IPS-20b (cell line): ENCODE measurements around the gene PRPF31.

Experiments
- H3K27ac ChIP-seq: one replicate; pipeline ENCODE4 v1.5.1; 2013; ENCODE audit warnings: low read length
- H3K27me3 ChIP-seq: 2 replicates; pipeline ENCODE4 v1.6.1; 2013; ENCODE audit warnings: mild to moderate bottlenecking, low read length, inconsistent platforms; ENCODE audit not compliant: insufficient read depth
- H3K36me3 ChIP-seq: 2 replicates; pipeline ENCODE4 v1.6.1; 2013; ENCODE audit warnings: low read depth, mild to moderate bottlenecking, inconsistent platforms, low read length, moderate library complexity; ENCODE audit not compliant: insufficient read depth
- H3K4me1 ChIP-seq: 2 replicates; pipeline ENCODE4 v1.6.1; 2013; ENCODE audit warnings: mild to moderate bottlenecking, control low read depth, inconsistent platforms, low read length, moderate library complexity; ENCODE audit not compliant: insufficient read depth
- H3K4me3 ChIP-seq: 2 replicates; pipeline ENCODE4 v1.5.1; 2013; ENCODE audit warnings: mild to moderate bottlenecking, low read length, inconsistent platforms
- H3K9ac ChIP-seq: 2 replicates; pipeline ENCODE4 v1.6.1; 2013; ENCODE audit warnings: low read depth, mild to moderate bottlenecking, inconsistent platforms, low read length, moderate library complexity
- H3K9me3 ChIP-seq: 2 replicates; pipeline ENCODE4 v1.6.1; 2013; ENCODE audit warnings: mild to moderate bottlenecking, low read depth, low read length, inconsistent platforms; ENCODE audit not compliant: insufficient read depth

The PRPF31 gene

DNA sequence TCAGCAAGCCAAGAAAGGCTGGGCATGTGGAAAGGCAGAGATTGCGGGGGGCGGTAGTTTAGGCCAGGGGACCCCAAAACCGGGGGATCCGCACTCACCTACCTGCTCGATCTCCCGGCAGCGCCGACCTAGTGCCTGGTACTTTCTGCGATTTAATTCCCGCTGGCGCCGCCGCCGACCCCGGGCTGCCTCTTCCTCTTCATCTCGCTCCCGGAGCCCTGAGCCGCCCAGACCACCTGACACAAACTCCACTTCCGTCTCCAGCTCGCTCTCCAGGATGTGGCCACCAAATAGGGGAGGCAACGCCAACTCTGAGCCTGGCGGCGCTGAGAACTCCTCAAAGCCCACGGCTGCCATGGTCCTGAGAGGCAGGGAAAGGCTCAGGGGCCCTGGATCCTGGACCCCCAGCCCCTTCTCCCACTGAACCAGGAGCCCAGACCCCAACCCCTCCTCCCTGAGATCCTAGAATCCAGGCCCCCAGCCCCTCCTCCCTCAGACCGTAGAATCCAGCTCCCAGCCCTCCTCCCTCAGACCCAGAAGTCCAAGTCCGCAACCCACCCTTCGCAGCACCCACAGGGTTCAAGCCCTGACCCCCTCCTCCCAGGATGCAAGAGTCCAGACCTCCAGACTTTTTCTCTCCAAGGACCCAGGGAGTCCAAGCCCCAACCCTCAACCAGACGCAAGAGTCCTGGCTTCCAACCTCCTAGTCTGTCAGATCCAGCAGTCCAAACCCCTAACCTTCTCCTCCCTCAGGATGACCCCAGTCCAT, 1.0 kb upstream of the PRPF31 start:
- no peaks in the 10 kb centered on the region for H3K27me3 ChIP-seq
- peak overlapping the region; percentile 90 for H3K9ac ChIP-seq
- H3K27ac ChIP-seq, result peak overlapping the region; percentile 81
- H3K4me1 ChIP-seq, result no peaks in the 10 kb centered on the region
- peak overlapping the region; percentile 86 for H3K4me3 ChIP-seq
- H3K9me3 ChIP-seq, result no peaks in the 10 kb centered on the region
- H3K36me3 ChIP-seq, result peaks cover 51% of the 10 kb centered on the region

DNA sequence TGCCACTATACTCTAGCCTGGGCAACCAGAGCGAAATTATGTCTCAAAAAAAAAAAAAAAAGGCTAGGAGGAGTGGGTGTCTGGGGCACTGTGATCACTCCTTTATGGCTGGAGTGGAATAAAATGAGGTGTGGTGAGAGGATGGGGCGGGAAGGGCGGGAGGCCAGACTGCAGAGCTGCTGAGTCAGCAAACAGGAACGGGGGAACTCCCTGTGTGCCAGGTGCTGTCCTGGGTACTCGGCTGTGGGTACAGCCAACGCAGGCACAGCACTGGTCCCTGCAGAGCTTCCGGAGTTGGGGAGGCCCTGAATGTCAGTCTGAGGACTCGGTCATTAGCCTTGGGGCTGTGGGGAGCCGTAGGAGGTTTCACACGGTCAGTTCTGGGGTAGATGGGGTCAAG, 5.7 kb downstream of the PRPF31 start:
- Histone ChIP-seq H3K9me3 (no peaks in the 10 kb centered on the region), H3K4me3 (no peak overlapping the region), H3K27me3 (no peaks in the 10 kb centered on the region), H3K36me3 (peaks cover 77% of the 10 kb centered on the region), H3K27ac (no peak overlapping the region), H3K4me1 (no peaks in the 10 kb centered on the region), H3K9ac (no peak overlapping the region)

DNA sequence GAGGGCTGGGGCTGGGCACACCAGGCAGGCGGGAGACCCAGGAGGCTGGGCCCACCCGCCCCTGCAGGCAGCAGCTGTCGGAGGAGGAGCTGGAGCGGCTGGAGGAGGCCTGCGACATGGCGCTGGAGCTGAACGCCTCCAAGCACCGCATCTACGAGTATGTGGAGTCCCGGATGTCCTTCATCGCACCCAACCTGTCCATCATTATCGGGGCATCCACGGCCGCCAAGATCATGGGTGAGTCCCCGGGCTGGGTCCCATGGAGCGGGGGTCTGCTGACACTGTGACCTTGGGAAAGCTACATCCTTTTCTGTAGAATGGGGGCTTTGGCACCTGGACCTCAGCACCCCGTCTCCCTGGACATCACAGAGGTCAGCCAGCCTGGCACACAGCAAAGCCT, 8.1 kb downstream of the PRPF31 start:
- H3K9ac ChIP-seq, result no peak overlapping the region
- H3K27ac ChIP-seq, result no peak overlapping the region
- no peak overlapping the region for H3K4me3 ChIP-seq
- no peaks in the 10 kb centered on the region for H3K27me3 ChIP-seq
- no peaks in the 10 kb centered on the region for H3K4me1 ChIP-seq
- H3K9me3 ChIP-seq, result no peaks in the 10 kb centered on the region
- peaks cover 81% of the 10 kb centered on the region for H3K36me3 ChIP-seq

DNA sequence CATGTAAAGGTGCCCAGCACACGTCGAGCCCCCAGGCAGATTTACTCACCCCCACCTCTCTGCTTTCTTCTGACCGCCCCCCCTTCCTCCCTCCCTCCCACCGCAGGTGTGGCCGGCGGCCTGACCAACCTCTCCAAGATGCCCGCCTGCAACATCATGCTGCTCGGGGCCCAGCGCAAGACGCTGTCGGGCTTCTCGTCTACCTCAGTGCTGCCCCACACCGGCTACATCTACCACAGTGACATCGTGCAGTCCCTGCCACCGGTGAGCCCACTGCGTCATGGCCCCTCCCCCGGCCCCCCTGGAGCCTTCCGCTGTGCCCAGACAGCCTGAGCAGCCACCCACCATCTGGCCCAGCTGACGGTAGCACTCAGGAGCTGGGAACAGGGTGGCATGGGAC, 8.8 kb downstream of the PRPF31 start:
- peaks cover 83% of the 10 kb centered on the region for H3K36me3 ChIP-seq
- H3K9ac ChIP-seq, result no peak overlapping the region
- H3K27me3 ChIP-seq, result no peaks in the 10 kb centered on the region
- no peaks in the 10 kb centered on the region for H3K4me1 ChIP-seq
- no peaks in the 10 kb centered on the region for H3K9me3 ChIP-seq
- H3K27ac ChIP-seq, result no peak overlapping the region
- H3K4me3 ChIP-seq, result no peak overlapping the region

DNA sequence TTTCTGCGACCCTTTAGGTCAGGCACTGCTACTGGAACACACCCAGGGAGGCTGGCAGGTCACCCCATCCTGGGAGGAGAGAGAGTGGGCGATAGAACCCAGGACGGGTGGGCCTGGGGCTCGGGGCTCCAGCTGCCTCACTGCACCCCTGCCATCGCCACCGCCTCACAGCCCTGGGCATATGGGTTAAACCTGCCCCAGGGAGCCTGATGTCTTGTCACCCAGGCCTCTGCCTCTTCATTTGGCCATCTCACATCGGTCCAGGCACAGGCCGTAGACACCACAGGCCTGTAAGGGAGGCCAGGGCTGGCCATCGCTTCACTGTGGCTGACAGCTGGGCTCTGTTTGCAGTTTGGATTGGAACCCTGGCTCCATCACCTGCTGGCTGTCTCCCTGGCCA, 10.2 kb downstream of the PRPF31 start:
- Histone ChIP-seq H3K27ac (no peak overlapping the region), H3K36me3 (peaks cover 77% of the 10 kb centered on the region), H3K4me3 (no peak overlapping the region), H3K27me3 (no peaks in the 10 kb centered on the region), H3K9me3 (no peaks in the 10 kb centered on the region), H3K9ac (no peak overlapping the region), H3K4me1 (no peaks in the 10 kb centered on the region)

DNA sequence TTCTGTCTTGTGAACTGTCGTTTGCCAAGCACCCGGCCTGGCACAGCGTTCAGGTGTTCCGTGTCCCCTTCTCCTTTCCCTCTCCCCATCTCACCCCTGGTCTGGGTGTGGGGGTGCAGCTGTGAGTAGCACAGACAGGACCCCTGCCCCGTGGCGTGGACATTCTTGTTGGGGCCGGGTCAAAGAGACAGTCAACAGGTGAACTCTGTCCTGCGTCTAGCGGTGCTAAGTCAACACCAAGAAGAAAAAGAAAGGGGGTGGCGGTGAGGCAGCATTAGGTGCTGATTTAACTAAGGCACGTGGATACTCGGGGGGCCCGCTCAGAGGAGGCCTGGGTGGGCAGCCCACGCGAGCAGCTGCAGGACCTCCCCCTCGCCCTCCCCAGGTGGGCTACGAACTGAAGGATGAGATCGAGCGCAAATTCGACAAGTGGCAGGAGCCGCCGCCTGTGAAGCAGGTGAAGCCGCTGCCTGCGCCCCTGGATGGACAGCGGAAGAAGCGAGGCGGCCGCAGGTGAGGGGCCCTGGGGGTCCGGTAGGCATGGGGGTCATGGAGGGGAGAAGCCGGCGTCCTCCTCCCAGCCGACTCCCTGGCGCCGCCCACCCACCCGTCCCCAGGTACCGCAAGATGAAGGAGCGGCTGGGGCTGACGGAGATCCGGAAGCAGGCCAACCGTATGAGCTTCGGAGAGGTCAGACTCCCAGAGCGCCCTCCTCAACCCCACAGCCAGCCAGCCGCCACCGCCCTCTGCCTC, 12.3 kb downstream of the PRPF31 start:
- H3K9me3 ChIP-seq, result no peaks in the 10 kb centered on the region
- H3K9ac ChIP-seq, result no peak overlapping the region
- H3K4me3 ChIP-seq, result no peak overlapping the region
- no peaks in the 10 kb centered on the region for H3K4me1 ChIP-seq
- H3K27me3 ChIP-seq, result no peaks in the 10 kb centered on the region
- no peak overlapping the region for H3K27ac ChIP-seq
- H3K36me3 ChIP-seq, result peaks cover 72% of the 10 kb centered on the region

DNA sequence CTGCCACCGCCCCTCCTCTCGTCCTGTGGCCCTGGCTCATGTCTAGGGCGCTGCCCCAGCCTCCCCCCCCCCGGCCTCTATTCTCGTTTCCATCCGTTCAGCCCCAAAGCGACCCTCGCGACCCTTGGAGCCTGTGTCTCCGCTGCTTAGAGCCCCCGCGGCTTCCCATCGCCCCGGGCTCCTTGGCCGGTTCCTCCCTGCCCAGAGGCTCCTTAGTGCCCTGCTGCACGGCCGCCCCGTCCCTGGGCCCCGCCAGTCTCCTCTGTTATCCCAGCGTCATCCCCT, 12.8 kb downstream of the PRPF31 start:
- H3K9me3 ChIP-seq, result no peaks in the 10 kb centered on the region
- peaks cover 67% of the 10 kb centered on the region for H3K36me3 ChIP-seq

DNA sequence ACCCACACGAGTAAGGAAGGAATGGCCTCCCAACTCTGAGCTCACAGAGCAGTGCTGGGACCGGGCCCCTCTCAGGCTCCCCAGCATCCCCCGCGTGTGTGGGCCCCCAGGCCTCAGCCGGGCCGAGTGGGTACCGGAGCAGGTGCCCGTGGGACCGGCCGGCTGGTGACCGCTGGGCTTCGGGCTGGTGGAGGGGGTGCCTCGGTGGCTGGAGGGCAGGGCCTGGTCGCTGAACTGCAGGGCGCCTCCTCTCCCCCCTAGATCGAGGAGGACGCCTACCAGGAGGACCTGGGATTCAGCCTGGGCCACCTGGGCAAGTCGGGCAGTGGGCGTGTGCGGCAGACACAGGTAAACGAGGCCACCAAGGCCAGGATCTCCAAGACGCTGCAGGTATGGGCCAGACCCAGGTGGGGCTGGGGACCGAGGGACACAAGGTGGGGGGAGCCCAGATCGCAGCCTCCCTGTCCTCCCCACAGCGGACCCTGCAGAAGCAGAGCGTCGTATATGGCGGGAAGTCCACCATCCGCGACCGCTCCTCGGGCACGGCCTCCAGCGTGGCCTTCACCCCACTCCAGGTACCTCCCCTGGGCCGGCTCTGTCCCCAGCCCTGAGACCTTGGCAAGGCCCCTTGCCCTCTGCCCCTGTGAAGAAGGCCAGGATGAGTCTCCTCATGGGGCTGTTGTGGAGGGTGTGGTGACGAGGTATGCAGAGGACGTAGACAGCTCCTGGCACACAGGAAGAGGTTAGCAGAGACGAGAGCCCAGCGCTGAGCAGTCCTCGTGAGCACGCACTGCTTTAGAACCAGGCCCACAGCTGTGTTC, 13.5 kb downstream of the PRPF31 start:
- Histone ChIP-seq H3K36me3 (peaks cover 61% of the 10 kb centered on the region), H3K4me1 (no peaks in the 10 kb centered on the region), H3K9ac (no peak overlapping the region), H3K9me3 (no peaks in the 10 kb centered on the region), H3K4me3 (no peak overlapping the region), H3K27me3 (no peaks in the 10 kb centered on the region), H3K27ac (no peak overlapping the region)

More for the DNA sequence above, 12.8 kb downstream of the PRPF31 start:
- H3K27ac ChIP-seq, result no peak overlapping the region
- no peak overlapping the region for H3K4me3 ChIP-seq
- no peaks in the 10 kb centered on the region for H3K27me3 ChIP-seq
- no peaks in the 10 kb centered on the region for H3K4me1 ChIP-seq
- H3K9ac ChIP-seq, result no peak overlapping the region

DNA sequence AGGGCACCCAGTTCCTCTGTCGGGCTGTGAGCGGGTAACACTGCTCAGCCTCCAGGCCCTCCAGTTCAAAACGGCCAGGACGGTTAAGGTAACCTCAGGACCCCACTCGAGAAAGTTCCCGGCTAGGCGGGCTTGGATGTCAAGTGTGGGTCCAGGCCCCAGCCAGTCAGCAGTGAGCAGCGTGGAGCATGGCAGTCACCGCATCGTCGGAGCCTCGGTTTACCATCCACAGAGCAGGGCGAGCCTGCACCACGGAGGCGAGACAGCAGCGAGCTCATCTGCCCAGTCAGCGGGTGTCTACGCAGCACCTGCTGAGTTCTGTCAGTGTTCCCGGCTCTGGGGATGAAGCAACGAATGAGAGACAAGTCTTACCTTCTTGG, 14.1 kb downstream of the PRPF31 start:
- Histone ChIP-seq H3K27ac (no peak overlapping the region), H3K4me1 (no peaks in the 10 kb centered on the region), H3K9me3 (no peaks in the 10 kb centered on the region), H3K36me3 (peaks cover 55% of the 10 kb centered on the region), H3K27me3 (no peaks in the 10 kb centered on the region), H3K9ac (no peak overlapping the region), H3K4me3 (no peak overlapping the region)

DNA sequence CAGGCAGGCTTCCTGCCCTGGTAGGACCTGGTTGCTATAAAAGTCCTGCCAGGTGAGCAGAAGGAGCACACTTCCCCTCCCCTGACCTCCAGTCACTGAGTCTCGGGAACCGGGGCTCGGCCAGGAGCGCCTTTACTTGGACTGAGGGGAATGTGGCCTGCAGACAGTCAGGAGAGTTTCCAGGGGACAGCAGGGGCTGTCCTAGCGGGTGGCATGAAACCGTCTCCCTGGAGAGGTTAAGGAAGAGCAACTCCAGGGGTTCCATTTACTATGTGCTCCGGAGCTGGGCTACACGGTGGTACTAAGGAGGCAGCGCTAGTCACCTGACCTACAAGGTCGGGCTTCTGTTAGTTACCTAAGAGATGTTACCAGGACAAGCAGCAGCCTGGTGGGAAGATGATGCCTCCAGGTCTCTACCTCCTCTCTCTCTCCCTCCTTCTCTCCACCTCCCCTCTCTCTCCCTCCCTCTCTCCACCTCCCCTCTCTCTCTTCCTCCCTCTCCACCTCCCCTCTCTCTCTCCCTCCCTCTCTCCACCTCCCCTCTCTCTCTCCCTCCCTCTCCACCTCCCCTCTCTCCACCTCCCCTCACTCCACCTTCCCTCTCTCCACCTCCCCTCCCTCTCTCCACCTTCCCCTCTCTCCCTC, 17.9 kb downstream of the PRPF31 start:
- no peak overlapping the region for H3K27ac ChIP-seq

DNA sequence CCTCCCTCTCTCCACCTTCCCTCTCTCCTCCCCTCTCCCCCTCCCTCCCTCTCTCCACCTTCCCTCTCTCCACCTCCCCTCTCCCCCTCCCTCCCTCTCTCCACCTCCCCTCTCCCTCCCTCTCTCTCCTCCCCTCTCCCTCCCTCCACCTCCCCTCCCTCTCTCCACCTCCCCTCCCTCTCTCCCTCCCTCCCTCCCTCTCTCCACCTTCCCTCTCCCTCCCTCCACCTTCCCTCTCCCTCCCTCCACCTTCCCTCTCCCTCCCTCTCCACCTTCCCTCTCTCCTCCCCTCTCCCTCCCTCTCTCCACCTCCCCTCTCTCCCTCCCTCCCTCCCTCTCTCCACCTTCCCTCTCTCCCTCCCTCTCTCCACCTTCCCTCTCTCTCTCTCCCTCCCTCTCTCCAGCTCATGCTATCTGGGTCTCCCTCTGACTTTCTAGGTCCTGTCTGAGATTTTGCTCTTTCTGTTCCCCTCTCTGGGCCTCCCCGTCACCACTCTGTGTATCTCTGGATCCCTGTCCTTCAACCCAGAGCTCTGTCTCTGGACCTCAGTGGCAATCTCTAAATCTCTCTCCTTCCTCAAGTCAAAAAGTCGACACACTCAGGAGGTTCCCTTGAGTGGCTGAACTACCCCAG, 18.5 kb downstream of the PRPF31 start:
- Histone ChIP-seq H3K4me1 (no peaks in the 10 kb centered on the region), H3K27ac (no peak overlapping the region), H3K36me3 (peaks cover 25% of the 10 kb centered on the region), H3K9ac (no peak overlapping the region), H3K27me3 (no peaks in the 10 kb centered on the region; the same call in 1 of the 2 replicates), H3K4me3 (no peak overlapping the region), H3K9me3 (no peaks in the 10 kb centered on the region)

More for the DNA sequence above, 17.9 kb downstream of the PRPF31 start:
- H3K9ac ChIP-seq, result no peak overlapping the region
- H3K4me3 ChIP-seq, result no peak overlapping the region
- H3K27me3 ChIP-seq, result no peaks in the 10 kb centered on the region; the same call in 1 of the 2 replicates
- H3K9me3 ChIP-seq, result no peaks in the 10 kb centered on the region
- no peaks in the 10 kb centered on the region for H3K4me1 ChIP-seq
- H3K36me3 ChIP-seq, result peaks cover 26% of the 10 kb centered on the region
